ENCODE measurements around the gene MAPK10.
A peak's percentile ranks its signal among the peaks of the same experiment; 100 is the strongest.

The MAPK10 gene

GRCh38 chr4:86356425-86357210 is 3.2 kb downstream of the MAPK10 start:
- no peak for DNase-seq (ENCODE audit: low read depth)
- H3K4me3 ChIP-seq (ENCODE audit: control insufficient read depth, low read depth, low read length): no peak overlapping the region
- TF ChIP-seq CTCF (conservative IDR thresholded peaks at IDR 0.05; ENCODE audit: control insufficient read depth, insufficient read depth, low read depth, low read length): no peak

GRCh38 chr4:86354390-86354789 is 5.5 kb downstream of the MAPK10 start:
- TF ChIP-seq CTCF (conservative IDR thresholded peaks at IDR 0.05; ENCODE audit: control insufficient read depth, insufficient read depth, low read depth, low read length): no peak
- no peak for DNase-seq (ENCODE audit: low read depth)
- H3K4me3 ChIP-seq (ENCODE audit: control insufficient read depth, low read depth, low read length): no peak overlapping the region

GRCh38 chr4:86346320-86346719 is 13.5 kb downstream of the MAPK10 start:
- DNase-seq (ENCODE audit: low read depth): no peak
- no peak overlapping the region for H3K4me3 ChIP-seq (ENCODE audit: control insufficient read depth, low read depth, low read length)
- TF ChIP-seq CTCF (conservative IDR thresholded peaks at IDR 0.05; ENCODE audit: control insufficient read depth, insufficient read depth, low read depth, low read length): no peak

DNA sequence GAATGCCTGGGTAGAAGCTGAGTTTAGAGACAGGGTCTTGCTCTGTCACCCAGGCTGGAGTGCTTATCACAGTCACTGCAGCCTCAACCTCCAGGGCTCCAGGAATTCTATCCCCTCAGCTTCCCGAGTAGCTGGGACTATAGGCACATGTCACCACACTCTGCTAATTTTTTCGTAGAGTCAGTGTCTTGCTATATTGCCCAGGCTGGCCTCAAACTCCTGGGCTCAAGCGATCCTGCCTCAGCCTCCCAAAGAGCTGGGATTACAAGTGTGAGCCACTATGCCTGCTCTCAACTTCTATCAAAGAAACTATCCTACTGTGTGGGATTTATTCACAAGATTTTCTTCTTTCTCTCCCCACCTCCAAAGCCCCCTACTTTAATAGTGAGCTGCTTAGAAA is 15.7 kb downstream of the MAPK10 start:
- TF ChIP-seq CTCF (conservative IDR thresholded peaks at IDR 0.05; ENCODE audit: control insufficient read depth, insufficient read depth, low read depth, low read length): no peak
- H3K4me3 ChIP-seq (ENCODE audit: control insufficient read depth, low read depth, low read length): no peak overlapping the region
- DNase-seq (ENCODE audit: low read depth): no peak

DNA sequence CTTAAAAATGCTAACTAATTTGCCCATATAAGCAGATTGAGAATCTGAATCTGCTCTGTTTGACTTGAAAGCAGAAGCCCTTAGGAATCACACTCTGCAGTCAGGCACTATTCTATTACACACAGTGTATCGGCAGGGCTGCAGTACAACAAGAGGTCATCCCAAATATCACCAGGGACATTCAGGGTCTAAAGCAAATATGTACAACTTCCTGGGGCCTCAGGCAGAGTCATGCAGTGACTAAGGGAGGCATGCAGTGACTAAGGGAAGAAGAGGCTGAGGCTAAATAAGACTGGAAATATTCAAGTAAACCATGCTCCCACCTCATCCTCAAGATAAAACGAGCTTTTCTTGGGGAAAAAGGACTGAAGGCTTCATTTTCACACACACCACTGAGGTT is 20.9 kb downstream of the MAPK10 start:
- H3K4me3 ChIP-seq (ENCODE audit: control insufficient read depth, low read depth, low read length): no peak overlapping the region
- no peak for TF ChIP-seq CTCF (conservative IDR thresholded peaks at IDR 0.05; ENCODE audit: control insufficient read depth, insufficient read depth, low read depth, low read length)
- DNase-seq (ENCODE audit: low read depth): peak; percentile 95

DNA sequence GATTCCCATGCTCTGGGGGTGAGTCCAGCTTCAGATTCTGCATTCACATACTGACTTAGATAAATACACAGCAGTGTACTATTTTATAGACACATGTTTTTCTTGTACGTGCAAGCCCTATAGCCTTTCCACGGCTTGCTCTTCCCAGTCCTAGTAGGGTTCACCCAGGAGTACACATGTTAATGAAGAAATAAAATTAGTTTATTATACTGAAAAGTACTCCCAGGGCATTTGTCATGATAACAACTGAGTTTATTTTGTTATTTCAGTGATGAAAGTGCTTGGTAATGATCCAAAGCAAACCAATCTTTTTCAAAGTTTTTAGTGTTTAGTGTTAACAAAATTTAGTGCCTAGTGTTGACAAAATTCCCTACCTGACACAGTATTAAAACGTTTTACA is 21.3 kb downstream of the MAPK10 start:
- H3K4me3 ChIP-seq (ENCODE audit: control insufficient read depth, low read depth, low read length): no peak overlapping the region
- peak; percentile 52 for DNase-seq (ENCODE audit: low read depth)
- TF ChIP-seq CTCF (conservative IDR thresholded peaks at IDR 0.05; ENCODE audit: control insufficient read depth, insufficient read depth, low read depth, low read length): no peak
